Measurements from ENCODE around the gene PCBP1. TPM values are rescaled to one million over a fixed set of nuclear protein-coding genes. Genes with fewer than 3 reads are reported as not detected.

The PCBP1 gene
- total RNA-seq, 8 experiments from 2014 or later: 47.0 to 261 (median 104) TPM

Other genes with a start within 250 kb of the PCBP1 start
- gene SNRNP27, start 193.5 kb upstream of the PCBP1 start, total RNA-seq: 10 to 100 TPM; 56.6 to 90.0 (median 66.8) TPM
- 10 to 100 TPM in 4 of 8 experiments, 1 to 10 TPM in 4; 4.5 to 18.4 (median 9.9) TPM for gene MXD1, start 172.4 kb upstream of the PCBP1 start, total RNA-seq
- 1 to 10 TPM; 1.1 to 2.8 (median 1.7) TPM for gene ASPRV1, start 125.8 kb upstream of the PCBP1 start, total RNA-seq
- 10 to 100 TPM in 7 of 8 experiments, 1 to 10 TPM in 1; 9.8 to 18.7 (median 14.5) TPM for gene C2orf42, start 103.5 kb downstream of the PCBP1 start, total RNA-seq
- gene TIA1, start 161.2 kb downstream of the PCBP1 start, total RNA-seq: 100 to 1,000 TPM in 7 of 8 experiments, 10 to 100 TPM in 1; 44.3 to 195 (median 128) TPM
- 10 to 100 TPM; 12.7 to 51.2 (median 21.2) TPM for gene PCYOX1, start 170.7 kb downstream of the PCBP1 start, total RNA-seq
- gene SNRPG, start 206.3 kb downstream of the PCBP1 start, total RNA-seq: 100 to 1,000 TPM; 132 to 262 (median 152) TPM
- gene FAM136A, start 214.6 kb downstream of the PCBP1 start, total RNA-seq: 10 to 100 TPM; 27.7 to 77.7 (median 43.4) TPM